HG03520 (cell line): ENCODE results near the gene STMN3.
"Not testable (repeated sequence)": the region's sequence is repeated elsewhere in the genome, so short reads cannot be mapped to it uniquely, and the experiment has no call there.

Experiments
- ATAC-seq: cut with Tn5 transposase; IDR thresholded peaks from one replicate; pipeline ENCODE4 v1.9.1; 2021; ENCODE audit warnings: mild to moderate bottlenecking, moderate library complexity; ENCODE audit not compliant: unreplicated experiment

Gene STMN3

GRCh38 chr20:63678667-63679465 lies 25.6 kb upstream of the STMN3 start:
- no peak for ATAC-seq

GRCh38 chr20:63678071-63678470 lies 24.8 kb upstream of the STMN3 start:
- ATAC-seq: no peak

- no peak for ATAC-seq
These were observed 22.6 kb upstream of the STMN3 start for GRCh38 chr20:63675681-63676368.

DNA sequence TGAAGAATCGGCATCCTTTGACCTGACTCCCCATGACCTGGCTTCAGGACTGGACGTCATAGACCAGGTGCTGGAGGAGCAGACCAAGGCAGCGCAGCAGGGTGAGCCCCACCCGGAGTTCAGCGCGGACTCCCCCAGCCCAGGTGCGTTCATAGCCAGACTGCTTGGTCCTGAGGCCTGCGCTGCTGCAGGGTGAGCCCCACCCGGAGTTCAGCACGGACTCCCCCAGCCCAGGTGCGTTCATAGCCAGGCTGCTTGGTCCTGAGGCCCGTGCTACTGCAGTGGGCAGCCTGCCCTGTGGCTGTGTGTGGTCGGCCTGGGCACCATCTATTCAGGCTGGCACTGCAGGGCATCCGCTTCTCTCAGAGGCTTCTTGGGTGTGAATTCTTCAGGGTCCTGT lies 20.7 kb upstream of the STMN3 start:
- ATAC-seq: no peak

DNA sequence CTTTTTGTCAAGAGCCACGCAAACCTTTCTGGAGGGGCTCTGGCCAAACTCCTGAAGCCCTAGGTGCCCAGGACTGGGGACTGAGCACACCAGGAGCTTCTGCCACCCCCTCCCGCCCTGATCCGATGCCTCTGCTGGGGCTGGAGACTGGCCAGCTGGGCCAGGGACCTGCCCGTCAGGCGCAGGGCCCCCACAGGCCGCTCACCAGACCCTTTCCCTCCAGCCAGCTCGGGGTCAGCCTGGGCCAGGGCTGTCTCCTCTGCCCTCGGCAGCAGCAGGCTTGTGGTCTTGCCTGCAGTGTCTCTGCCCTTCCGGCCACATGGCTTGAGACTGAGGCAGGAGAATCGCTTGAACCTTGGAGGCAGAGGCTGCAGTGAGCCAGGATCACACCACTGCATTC lies 19.4 kb upstream of the STMN3 start:
- ATAC-seq: no peak

DNA sequence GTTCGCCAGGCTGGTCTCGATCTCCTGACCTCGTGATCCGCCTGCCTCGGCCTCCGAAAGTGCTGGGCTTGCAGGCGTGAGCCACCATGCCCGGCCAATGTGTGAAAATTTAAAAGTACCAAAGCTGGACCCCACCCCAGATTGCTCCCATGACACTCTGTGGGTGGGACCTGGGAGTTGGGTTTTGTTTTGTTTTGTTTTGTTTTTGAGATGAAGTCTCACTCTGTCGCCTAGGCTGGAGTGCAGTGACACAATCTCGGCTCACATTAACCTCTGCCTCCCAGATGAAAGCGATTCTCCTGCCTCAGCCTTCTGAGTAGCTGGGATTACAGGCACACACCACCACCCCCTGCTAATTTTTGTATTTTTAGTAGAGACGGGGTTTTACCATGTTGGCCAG lies 18.5 kb upstream of the STMN3 start:
- ATAC-seq: not testable (repeated sequence)

- ATAC-seq: no peak
These were observed 15.1 kb upstream of the STMN3 start for GRCh38 chr20:63668351-63668750.

GRCh38 chr20:63667858-63668257 lies 14.6 kb upstream of the STMN3 start:
- no peak for ATAC-seq

DNA sequence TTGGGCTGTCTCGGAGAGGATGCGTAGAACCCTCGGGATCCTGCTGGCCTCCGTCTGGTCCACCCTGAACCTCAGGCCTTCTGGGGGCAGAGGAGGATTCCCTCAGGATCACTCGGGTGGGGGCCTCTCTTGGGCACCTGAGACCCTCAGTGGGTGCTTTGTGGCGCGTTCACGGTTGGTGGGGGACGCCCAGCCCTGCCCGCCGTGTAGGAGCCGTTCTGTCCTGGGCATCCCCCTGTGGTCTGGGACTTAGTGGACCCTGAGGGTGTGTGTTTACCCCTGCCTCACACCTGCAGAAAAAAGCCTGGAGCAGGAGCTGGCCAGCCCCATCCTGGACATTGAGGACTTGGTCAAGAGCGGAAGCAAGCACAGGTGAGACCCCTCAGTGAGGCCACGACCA lies 12.5 kb upstream of the STMN3 start:
- ATAC-seq: no peak

DNA sequence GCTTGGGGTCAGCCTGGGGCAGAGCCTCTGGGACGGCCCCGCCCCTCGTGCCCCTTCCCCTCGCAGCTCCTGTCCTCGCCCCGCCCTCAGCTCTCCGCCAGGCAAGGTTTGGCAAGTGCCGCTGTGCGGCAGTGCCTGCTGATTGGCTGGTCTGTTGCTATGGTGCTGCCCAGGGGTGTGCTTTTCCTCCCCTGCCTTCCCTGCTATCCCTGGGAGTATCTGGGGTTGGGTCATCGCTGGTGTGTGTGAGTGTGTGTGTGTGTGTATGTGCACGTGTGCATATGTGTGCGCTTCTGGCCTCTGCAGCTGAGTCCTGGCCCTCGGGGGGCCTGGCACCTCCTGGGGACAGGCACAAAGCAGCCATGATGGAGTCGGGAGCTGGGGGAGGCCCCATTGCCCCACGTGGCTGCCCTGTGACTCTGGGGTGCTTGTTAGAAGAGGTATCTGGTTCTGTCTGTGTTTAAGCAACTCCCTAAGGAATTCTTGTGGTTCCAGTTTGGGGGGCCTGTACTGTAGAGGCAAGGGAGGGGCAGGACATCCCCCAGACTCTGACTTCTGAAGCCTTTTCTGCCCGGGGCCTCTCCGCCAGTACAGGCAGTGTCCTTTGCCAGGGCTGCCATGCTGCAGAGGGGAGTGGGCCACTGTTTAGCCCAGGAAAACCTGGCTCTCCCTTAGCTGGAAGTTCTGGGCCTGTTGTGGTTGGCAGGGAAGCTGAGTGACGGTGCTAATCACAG lies 11.8 kb upstream of the STMN3 start:
- no peak for ATAC-seq

GRCh38 chr20:63664143-63664851 lies 11.1 kb upstream of the STMN3 start:
- ATAC-seq: no peak

GRCh38 chr20:63663332-63664066 lies 10.3 kb upstream of the STMN3 start:
- no peak for ATAC-seq

DNA sequence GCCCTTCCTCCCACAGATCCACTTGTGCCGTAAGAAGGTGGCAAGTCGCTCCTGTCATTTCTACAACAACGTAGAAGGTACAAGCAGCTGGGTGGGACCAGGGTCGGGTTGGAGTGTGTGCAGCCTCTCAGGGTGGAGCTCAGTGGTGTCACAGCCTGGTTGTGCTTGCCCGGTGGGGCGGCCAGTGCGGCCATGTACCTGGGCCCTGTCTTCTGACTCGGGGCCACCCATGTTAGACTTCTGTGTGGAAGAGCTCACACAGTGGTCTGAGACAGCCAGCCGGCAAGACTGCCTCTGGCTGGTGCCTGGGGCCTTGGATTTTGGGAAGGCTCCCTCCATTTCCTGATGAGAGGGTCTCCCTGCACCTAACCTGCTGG lies 9.6 kb upstream of the STMN3 start:
- no peak for ATAC-seq

GRCh38 chr20:63661959-63662812 lies 9.0 kb upstream of the STMN3 start:
- ATAC-seq: no peak

DNA sequence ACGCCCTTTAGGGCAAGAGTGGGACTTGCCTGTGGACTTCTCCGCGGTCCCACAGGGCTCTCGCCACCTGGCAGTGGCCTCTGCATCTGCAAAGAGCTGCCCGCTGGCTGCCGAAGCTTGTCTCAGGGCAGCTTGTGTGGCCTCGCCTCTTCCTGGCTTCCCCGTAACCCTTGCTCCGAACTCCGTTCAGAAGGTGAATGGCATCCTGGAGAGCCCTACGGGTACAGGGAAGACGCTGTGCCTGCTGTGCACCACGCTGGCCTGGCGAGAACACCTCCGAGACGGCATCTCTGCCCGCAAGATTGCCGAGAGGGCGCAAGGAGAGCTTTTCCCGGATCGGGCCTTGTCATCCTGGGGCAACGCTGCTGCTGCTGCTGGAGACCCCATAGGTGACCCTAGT lies 7.9 kb upstream of the STMN3 start:
- ATAC-seq: no peak

DNA sequence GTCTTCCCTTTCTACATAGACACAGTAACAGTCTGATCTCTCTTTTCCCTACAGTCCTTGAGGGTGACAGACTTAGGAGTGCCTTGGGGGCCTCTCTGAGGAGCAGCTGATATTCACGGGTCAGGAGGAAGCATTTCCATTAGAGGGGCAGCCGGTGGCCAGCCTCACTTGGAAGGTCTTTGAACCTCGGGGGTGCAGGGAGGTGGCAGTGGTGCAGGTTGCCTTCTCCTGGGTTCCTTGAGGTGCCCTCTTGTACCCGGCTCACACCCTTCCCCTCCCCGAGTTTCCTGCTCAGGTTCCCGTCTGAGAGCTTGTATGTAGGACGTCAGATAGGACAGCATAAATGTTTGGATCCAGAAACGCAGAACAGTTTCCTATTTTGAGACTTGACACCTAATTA lies 7.4 kb upstream of the STMN3 start:
- no peak for ATAC-seq

GRCh38 chr20:63660174-63660573 lies 7.0 kb upstream of the STMN3 start:
- ATAC-seq: not testable (repeated sequence)

- ATAC-seq: no peak
These were observed 6.1 kb upstream of the STMN3 start for GRCh38 chr20:63659370-63659769.

DNA sequence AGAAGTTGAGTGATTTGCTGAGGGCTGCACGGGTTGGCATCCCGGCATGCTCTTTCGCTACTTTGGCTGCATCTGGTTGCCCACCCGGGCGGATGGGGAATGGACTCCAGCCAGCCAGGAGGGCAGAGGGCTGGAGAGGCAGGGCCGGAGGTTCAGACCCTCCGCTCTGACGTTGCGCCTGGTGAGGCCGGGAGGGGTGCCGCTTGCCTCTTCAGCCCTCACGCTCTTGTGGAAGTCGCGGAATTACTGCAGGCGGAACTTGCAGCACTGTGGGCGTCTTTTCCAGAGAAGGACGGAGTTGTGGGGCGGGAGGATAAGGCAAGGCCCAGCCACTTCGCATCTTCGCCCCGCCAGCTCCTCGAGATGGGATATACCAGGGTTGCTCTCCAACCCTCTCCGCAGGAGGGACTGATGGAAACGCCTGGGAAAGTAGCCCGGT lies 5.5 kb upstream of the STMN3 start:
- ATAC-seq: peak; percentile 12
